Measurements from ENCODE around the gene PRSS38. TPM values are rescaled to one million over a fixed set of nuclear protein-coding genes. Genes with fewer than 3 reads are reported as not detected.

The PRSS38 gene
- total and polyA plus RNA-seq, 2 donors, result not detected

- Histone ChIP-seq H3K9me3 (ENCODE audit: control insufficient read depth in 2 of 2, insufficient read depth in 1 of 2, low read length in 1 of 2) (no peaks in the 10 kb centered on the region), H3K27ac (ENCODE audit: low read depth in 1 of 2, low read length in 1 of 2) (no peak overlapping the region), H3K4me1 (ENCODE audit: control insufficient read depth in 2 of 2, insufficient read depth in 2 of 2, low read length in 2 of 2) (peaks cover 13 to 19% of the 10 kb centered on the region in 2 donors), H3K36me3 (ENCODE audit: control insufficient read depth in 2 of 2, insufficient read depth in 2 of 2, low read length in 1 of 2) (peaks cover 6 to 10% of the 10 kb centered on the region in 2 donors), H3K4me3 (ENCODE audit: low read length in 2 of 2) (no peak overlapping the region), H3K27me3 (ENCODE audit: control insufficient read depth in 2 of 2, insufficient read depth in 1 of 2, low read length in 1 of 2) (peaks cover 8 to 46% of the 10 kb centered on the region in 2 donors)
- no peak for DNase-seq (ENCODE audit: low read depth in 6 of 9, low spot score in 9 of 9)
- 93% methylated on average over 13 of the region's 13 CpGs for WGBS
These were observed 30.2 kb upstream of the PRSS38 start for GRCh38 chr1:227785094-227785804.

GRCh38 chr1:227785805-227786671 is 29.4 kb upstream of the PRSS38 start:
- no peaks in the 10 kb centered on the region for H3K9me3 ChIP-seq (ENCODE audit: control insufficient read depth in 2 of 2, insufficient read depth in 1 of 2, low read length in 1 of 2)
- H3K27ac ChIP-seq (ENCODE audit: low read depth in 1 of 2, low read length in 1 of 2), result no peak overlapping the region

GRCh38 chr1:227786673-227787512 is 28.6 kb upstream of the PRSS38 start:
- Histone ChIP-seq H3K4me1 (ENCODE audit: control insufficient read depth in 2 of 2, insufficient read depth in 2 of 2, low read length in 2 of 2) (peaks cover 13 to 19% of the 10 kb centered on the region in 2 donors), H3K27me3 (ENCODE audit: control insufficient read depth in 2 of 2, insufficient read depth in 1 of 2, low read length in 1 of 2) (peaks cover 8 to 50% of the 10 kb centered on the region in 2 donors), H3K27ac (ENCODE audit: low read depth in 1 of 2, low read length in 1 of 2) (no peak overlapping the region), H3K36me3 (ENCODE audit: control insufficient read depth in 2 of 2, insufficient read depth in 2 of 2, low read length in 1 of 2) (peaks cover 0 to 4% of the 10 kb centered on the region in 2 donors), H3K4me3 (ENCODE audit: low read length in 2 of 2) (peak overlapping the region; percentile 56 to 67), H3K9me3 (ENCODE audit: control insufficient read depth in 2 of 2, insufficient read depth in 1 of 2, low read length in 1 of 2) (no peaks in the 10 kb centered on the region)
- 49% methylated on average over 45 of the region's 45 CpGs for WGBS
- DNase-seq (ENCODE audit: low read depth in 6 of 9, low spot score in 9 of 9), result peak in 1 of 9 donors; percentile 27

More at GRCh38 chr1:227785805-227786671, 29.4 kb upstream of the PRSS38 start:
- no peak overlapping the region for H3K4me3 ChIP-seq (ENCODE audit: low read length in 2 of 2)
- peaks cover 13 to 19% of the 10 kb centered on the region in 2 donors for H3K4me1 ChIP-seq (ENCODE audit: control insufficient read depth in 2 of 2, insufficient read depth in 2 of 2, low read length in 2 of 2)
- no peak for DNase-seq (ENCODE audit: low read depth in 6 of 9, low spot score in 9 of 9)
- peaks cover 8 to 50% of the 10 kb centered on the region in 2 donors for H3K27me3 ChIP-seq (ENCODE audit: control insufficient read depth in 2 of 2, insufficient read depth in 1 of 2, low read length in 1 of 2)
- peaks cover 3 to 4% of the 10 kb centered on the region in 2 donors for H3K36me3 ChIP-seq (ENCODE audit: control insufficient read depth in 2 of 2, insufficient read depth in 2 of 2, low read length in 1 of 2)
- WGBS, result 86% methylated on average over 19 of the region's 19 CpGs

GRCh38 chr1:227787513-227788270 is 27.8 kb upstream of the PRSS38 start:
- H3K36me3 ChIP-seq (ENCODE audit: control insufficient read depth in 2 of 2, insufficient read depth in 2 of 2, low read length in 1 of 2), result no peaks in the 10 kb centered on the region
- under 1% methylated on average over 60 of the region's 60 CpGs for WGBS
- peak overlapping the region; percentile 56 to 67 for H3K4me3 ChIP-seq (ENCODE audit: low read length in 2 of 2)
- peak; percentile 76 to 96 (median 91) for DNase-seq (ENCODE audit: low read depth in 6 of 9, low spot score in 9 of 9)
- no peaks in the 10 kb centered on the region for H3K9me3 ChIP-seq (ENCODE audit: control insufficient read depth in 2 of 2, insufficient read depth in 1 of 2, low read length in 1 of 2)
- H3K27me3 ChIP-seq (ENCODE audit: control insufficient read depth in 2 of 2, insufficient read depth in 1 of 2, low read length in 1 of 2), result peaks cover 8 to 53% of the 10 kb centered on the region in 2 donors
- peak overlapping the region; percentile 60 to 72 for H3K27ac ChIP-seq (ENCODE audit: low read depth in 1 of 2, low read length in 1 of 2)
- H3K4me1 ChIP-seq (ENCODE audit: control insufficient read depth in 2 of 2, insufficient read depth in 2 of 2, low read length in 2 of 2), result peaks cover 13 to 19% of the 10 kb centered on the region in 2 donors

- Histone ChIP-seq H3K4me1 (ENCODE audit: control insufficient read depth in 2 of 2, insufficient read depth in 2 of 2, low read length in 2 of 2) (peaks cover 13 to 19% of the 10 kb centered on the region in 2 donors), H3K4me3 (ENCODE audit: low read length in 2 of 2) (peak overlapping the region; percentile 56 to 67), H3K27me3 (ENCODE audit: control insufficient read depth in 2 of 2, insufficient read depth in 1 of 2, low read length in 1 of 2) (peaks cover 8 to 53% of the 10 kb centered on the region in 2 donors), H3K36me3 (ENCODE audit: control insufficient read depth in 2 of 2, insufficient read depth in 2 of 2, low read length in 1 of 2) (no peaks in the 10 kb centered on the region), H3K9me3 (ENCODE audit: control insufficient read depth in 2 of 2, insufficient read depth in 1 of 2, low read length in 1 of 2) (no peaks in the 10 kb centered on the region), H3K27ac (ENCODE audit: low read depth in 1 of 2, low read length in 1 of 2) (peak overlapping the region in 1 of 2 donors; percentile 53)
- 2% methylated on average over 68 of the region's 68 CpGs for WGBS
- DNase-seq (ENCODE audit: low read depth in 6 of 9, low spot score in 9 of 9), result peak in 2 of 9 donors; percentile 64 to 79
These were observed 27.0 kb upstream of the PRSS38 start for GRCh38 chr1:227788271-227789083.

- 82% methylated on average over 23 of the region's 23 CpGs for WGBS
These were observed 26.1 kb upstream of the PRSS38 start for GRCh38 chr1:227789084-227790033.

GRCh38 chr1:227790034-227790400 is 25.5 kb upstream of the PRSS38 start:
- H3K4me1 ChIP-seq (ENCODE audit: control insufficient read depth in 2 of 2, insufficient read depth in 2 of 2, low read length in 2 of 2), result peaks cover 13 to 19% of the 10 kb centered on the region in 2 donors
- 94% methylated on average over 2 of the region's 2 CpGs for WGBS
- no peak overlapping the region for H3K27ac ChIP-seq (ENCODE audit: low read depth in 1 of 2, low read length in 1 of 2)
- H3K4me3 ChIP-seq (ENCODE audit: low read length in 2 of 2), result no peak overlapping the region
- DNase-seq (ENCODE audit: low read depth in 6 of 9, low spot score in 9 of 9), result no peak
- no peaks in the 10 kb centered on the region for H3K36me3 ChIP-seq (ENCODE audit: control insufficient read depth in 2 of 2, insufficient read depth in 2 of 2, low read length in 1 of 2)
- H3K27me3 ChIP-seq (ENCODE audit: control insufficient read depth in 2 of 2, insufficient read depth in 1 of 2, low read length in 1 of 2), result peaks cover 8 to 61% of the 10 kb centered on the region in 2 donors
- H3K9me3 ChIP-seq (ENCODE audit: control insufficient read depth in 2 of 2, insufficient read depth in 1 of 2, low read length in 1 of 2), result no peaks in the 10 kb centered on the region

More at GRCh38 chr1:227789084-227790033, 26.1 kb upstream of the PRSS38 start:
- Histone ChIP-seq H3K4me1 (ENCODE audit: control insufficient read depth in 2 of 2, insufficient read depth in 2 of 2, low read length in 2 of 2) (peaks cover 13 to 19% of the 10 kb centered on the region in 2 donors), H3K27ac (ENCODE audit: low read depth in 1 of 2, low read length in 1 of 2) (no peak overlapping the region), H3K27me3 (ENCODE audit: control insufficient read depth in 2 of 2, insufficient read depth in 1 of 2, low read length in 1 of 2) (peaks cover 8 to 56% of the 10 kb centered on the region in 2 donors), H3K9me3 (ENCODE audit: control insufficient read depth in 2 of 2, insufficient read depth in 1 of 2, low read length in 1 of 2) (no peaks in the 10 kb centered on the region), H3K4me3 (ENCODE audit: low read length in 2 of 2) (peak overlapping the region; percentile 56 to 67), H3K36me3 (ENCODE audit: control insufficient read depth in 2 of 2, insufficient read depth in 2 of 2, low read length in 1 of 2) (no peaks in the 10 kb centered on the region)
- no peak for DNase-seq (ENCODE audit: low read depth in 6 of 9, low spot score in 9 of 9)

All from thymus (tissue), 11 donors.